GM13977 (cell line): ENCODE measurements around the gene HOXB7.
A peak's percentile ranks its signal among the peaks of the same experiment; 100 is the strongest.

Experiments
- DNase-seq: peaks from one replicate; pipeline ENCODE4 v3.0.0; 2012; ENCODE audit warnings: low spot score
- in situ Hi-C: fragments of 300-500 bp; cut with MboI; formaldehyde crosslinking; loops from one replicate; pipeline ENCODE4 v1.12.0; 2022; ENCODE audit warnings: low sequenced_read_pairs, low pct_unique_long_range_greater_than_20kb, mixed read lengths, inconsistent platforms; ENCODE audit not compliant: unreplicated experiment
- TF ChIP-seq, protein P1 (sequence below): IDR thresholded peaks from 2 replicates; pipeline ENCODE4 v1.5.1; 2012; ENCODE audit warnings: mild to moderate bottlenecking, control low read depth; ENCODE audit not compliant: insufficient read depth; ENCODE audit errors: extremely low read depth, missing control alignments

The HOXB7 gene

DNA sequence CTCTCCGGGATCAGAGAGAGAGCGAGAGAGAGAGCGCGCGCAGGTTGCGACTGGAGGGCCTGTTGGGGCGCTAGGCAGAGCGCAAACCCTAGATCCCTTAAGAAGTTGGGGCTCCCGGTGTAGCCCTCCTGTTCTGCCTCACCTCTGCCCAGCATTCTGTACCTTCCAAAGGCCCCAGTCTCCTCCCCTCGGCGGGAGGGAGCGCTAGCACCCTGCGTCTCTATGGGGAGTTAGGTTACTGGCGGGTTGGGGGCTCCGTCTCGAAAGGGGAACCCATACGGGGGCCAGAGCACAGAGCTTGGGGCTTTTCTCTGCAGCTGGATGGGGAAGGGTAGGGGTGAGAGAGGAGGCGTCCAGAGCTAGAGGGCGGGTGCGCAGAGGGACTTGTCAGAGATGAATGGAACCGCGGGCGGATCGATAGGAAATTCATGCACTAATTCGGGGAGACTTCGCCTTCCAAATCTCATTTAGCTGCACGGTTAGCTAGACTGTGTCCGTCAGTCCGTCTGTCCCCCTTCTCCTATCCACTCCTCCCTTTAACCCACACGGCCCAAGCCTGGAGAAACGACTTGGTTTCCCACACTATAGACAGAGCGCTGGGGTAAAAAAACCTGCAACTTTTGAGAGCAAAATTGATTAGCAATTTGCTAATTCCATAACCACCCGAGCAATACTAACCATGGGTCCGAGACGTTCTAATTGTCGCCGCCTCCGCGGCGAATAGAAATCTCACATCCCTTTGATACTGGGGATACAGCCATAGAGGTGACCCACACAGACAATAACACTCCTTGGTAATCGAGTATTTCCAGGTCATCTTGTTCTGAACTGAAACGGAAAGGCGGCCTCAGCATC lies 32.0 kb downstream of the HOXB7 start:
- DNase-seq: no peak
- in situ Hi-C loops: no loop called here
- TF ChIP-seq, protein P1, sequence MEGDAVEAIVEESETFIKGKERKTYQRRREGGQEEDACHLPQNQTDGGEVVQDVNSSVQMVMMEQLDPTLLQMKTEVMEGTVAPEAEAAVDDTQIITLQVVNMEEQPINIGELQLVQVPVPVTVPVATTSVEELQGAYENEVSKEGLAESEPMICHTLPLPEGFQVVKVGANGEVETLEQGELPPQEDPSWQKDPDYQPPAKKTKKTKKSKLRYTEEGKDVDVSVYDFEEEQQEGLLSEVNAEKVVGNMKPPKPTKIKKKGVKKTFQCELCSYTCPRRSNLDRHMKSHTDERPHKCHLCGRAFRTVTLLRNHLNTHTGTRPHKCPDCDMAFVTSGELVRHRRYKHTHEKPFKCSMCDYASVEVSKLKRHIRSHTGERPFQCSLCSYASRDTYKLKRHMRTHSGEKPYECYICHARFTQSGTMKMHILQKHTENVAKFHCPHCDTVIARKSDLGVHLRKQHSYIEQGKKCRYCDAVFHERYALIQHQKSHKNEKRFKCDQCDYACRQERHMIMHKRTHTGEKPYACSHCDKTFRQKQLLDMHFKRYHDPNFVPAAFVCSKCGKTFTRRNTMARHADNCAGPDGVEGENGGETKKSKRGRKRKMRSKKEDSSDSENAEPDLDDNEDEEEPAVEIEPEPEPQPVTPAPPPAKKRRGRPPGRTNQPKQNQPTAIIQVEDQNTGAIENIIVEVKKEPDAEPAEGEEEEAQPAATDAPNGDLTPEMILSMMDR: peak; percentile 1

DNA sequence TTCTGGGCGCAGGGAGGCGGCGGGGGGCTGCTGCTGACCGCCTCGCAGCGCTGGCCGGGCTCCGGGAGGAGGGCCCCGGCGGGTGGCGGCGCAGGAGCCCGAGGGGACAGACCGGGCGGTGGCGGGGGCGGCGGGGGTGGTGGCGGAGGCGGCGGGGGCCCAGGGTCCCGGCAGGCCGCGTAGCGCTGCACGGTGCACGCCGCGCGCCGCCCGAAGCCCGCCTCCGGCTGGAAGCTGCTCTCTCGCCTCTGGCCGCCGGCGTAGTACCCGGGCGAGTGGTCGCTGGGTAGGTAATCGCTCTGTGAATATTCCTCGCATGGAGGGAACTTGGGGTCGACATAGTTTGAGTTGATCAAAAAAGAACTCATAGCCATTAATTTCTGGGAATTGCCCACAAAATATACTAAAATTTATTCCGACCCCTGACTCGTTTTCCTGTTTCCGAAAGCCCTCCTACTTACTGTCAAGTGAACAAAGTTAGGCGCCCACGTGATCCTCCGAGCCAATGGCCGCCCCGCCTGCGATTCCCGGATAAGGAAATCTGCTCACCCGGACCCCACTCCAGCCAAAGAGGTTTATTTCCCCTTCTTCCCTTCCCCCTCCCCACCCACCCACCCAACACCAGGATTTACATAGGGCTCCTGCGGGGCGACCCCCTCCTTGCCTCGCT lies 32.7 kb downstream of the HOXB7 start, which contains the start of gene HOXB4:
Gene HOXB4, minus strand, starts transcription at position 405 of the 670 bp plus-strand sequence. Its CDS starts 31 bp downstream, at position 374.
- TF ChIP-seq, protein P1: no peak
- in situ Hi-C loops: no loop called here
- peak; percentile 88 for DNase-seq

GRCh38 chr17:48577330-48577945 lies 33.4 kb downstream of the HOXB7 start:
- DNase-seq: peak; percentile 66
- TF ChIP-seq, protein P1: no peak
- in situ Hi-C loops: no loop called here

DNA sequence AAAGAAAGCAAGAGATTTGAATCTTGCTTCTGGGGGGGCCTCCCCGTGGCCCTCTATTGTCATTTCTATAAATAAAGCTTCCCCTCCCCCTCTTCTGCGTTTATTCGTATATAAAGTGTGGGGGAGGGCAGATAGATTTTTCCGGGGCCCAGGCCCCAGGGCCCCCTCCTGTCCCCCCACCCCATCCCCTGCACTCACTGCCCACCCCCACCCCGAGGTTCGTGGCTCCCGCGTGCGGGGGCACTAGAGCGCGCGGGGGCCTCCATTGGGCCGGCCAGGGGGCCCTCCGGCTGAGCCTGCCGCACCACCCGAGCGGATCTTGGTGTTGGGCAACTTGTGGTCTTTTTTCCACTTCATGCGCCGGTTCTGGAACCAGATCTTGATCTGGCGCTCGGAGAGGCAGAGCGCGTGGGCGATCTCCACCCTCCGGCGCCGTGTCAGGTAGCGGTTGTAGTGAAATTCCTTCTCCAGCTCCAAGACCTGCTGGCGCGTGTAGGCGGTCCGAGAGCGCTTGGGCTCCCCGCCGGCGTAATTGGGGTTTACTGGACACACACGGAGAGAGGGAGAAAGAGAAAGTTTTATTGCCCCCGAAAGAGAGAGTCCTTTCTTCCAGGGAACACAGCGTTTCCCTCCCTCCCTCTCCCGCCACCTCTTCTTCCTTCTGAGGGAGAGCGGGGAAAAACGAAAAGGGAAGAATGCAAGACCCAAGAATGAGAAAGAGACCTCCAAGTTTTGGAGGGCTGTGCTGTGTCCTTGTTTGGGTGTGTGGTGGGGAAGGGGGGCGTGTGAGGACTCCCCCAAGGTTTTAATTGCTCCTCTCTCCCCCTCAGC lies 34.1 kb downstream of the HOXB7 start:
- no peak for DNase-seq
- TF ChIP-seq, protein P1: no peak
- in situ Hi-C loops: no loop called here

GRCh38 chr17:48575673-48576478 lies 34.9 kb downstream of the HOXB7 start:
- DNase-seq: no peak
- TF ChIP-seq, protein P1: no peak
- in situ Hi-C loops: no loop called here
